ENCODE data around the gene UTP11. TPM values are rescaled to one million over a fixed set of nuclear protein-coding genes. Genes with fewer than 3 reads are reported as not detected.

UTP11 gene, protein sequence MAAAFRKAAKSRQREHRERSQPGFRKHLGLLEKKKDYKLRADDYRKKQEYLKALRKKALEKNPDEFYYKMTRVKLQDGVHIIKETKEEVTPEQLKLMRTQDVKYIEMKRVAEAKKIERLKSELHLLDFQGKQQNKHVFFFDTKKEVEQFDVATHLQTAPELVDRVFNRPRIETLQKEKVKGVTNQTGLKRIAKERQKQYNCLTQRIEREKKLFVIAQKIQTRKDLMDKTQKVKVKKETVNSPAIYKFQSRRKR
- total RNA-seq, result 38.3 TPM

DNA sequence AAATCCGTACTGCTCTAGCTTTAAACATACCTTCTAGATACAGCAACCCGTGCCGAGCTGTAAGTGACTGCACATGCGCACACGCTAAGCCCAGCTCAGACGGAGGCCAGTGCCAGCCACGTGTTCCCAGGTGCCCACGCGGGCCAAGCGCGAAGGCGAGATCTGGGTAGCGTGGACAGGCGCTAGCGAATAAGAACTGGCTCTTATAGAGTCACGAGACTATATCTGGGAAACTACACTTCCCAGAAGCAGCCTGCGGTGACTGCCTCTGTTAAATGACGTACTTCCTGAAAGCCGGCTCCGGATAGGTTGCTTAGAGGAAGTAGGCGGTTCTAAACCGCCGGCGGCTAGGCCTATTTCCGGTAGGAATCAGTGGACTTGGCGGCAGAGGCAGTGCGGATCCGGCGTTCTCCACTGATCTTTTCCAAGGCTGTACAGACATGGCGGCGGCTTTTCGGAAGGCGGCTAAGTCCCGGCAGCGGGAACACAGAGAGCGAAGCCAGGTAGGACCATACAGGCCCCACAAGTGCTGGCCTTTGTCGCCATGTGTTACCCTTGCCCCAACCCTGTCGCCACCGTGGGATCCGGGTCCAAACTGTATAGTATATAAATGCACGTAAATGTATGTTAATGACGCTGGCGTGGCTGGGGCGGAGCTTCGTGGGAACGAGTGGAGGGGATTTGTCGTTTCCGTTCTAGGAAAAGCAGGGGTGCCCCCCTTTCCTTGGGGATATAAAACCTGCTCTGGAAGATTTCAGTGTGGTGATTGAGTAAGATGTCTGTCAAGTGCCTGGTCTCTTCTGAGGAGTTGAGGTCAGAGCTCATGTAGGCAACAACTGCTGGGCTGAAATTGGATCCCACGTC lies at the start of gene UTP11:
Gene UTP11 (plus strand): TSS at position 372 of the 864 bp plus-strand sequence. CDS start 69 bp downstream, at position 441.

GRCh38 chr1:38005195-38006007 lies 7.1 kb upstream of the UTP11 start, which contains the start of gene FHL3:
Gene FHL3, minus strand, starts transcription at chr1:38005514. Its CDS starts 6,102 bp downstream, at chr1:37999412.

GRCh38 chr1:38046333-38046883 lies 33.9 kb downstream of the UTP11 start, which contains the start of gene POU3F1:
Gene POU3F1, minus strand, starts transcription at chr1:38046793. Its CDS starts 50 bp downstream, at chr1:38046743.

Small RNA genes within 50 kb of the gene (small RNA-seq; reads per million reads assigned to genes)
- not detected for gene RNU6-510P

Other genes starting within 250 kb of the UTP11 start
- 21.0 TPM for gene EPHA10, start 247.6 kb upstream of the UTP11 start, total RNA-seq
- 41.5 TPM for gene MANEAL, start 218.9 kb upstream of the UTP11 start, total RNA-seq
- gene C1orf122, start 204.9 kb upstream of the UTP11 start, total RNA-seq, result 25.1 TPM
- gene YRDC, start 204.5 kb upstream of the UTP11 start, total RNA-seq, result 9.7 TPM
- 4.2 TPM for gene MTF1, start 153.1 kb upstream of the UTP11 start, total RNA-seq
- 14.5 TPM for gene INPP5B, start 65.7 kb upstream of the UTP11 start, total RNA-seq
- gene SF3A3, start 22.7 kb upstream of the UTP11 start, total RNA-seq, result 59.1 TPM
- gene FHL3, start 7.2 kb upstream of the UTP11 start, total RNA-seq, result 5.5 TPM
- gene POU3F1, start 34.1 kb downstream of the UTP11 start, total RNA-seq, result 1.6 TPM